Urinary bladder (tissue), 4 donors: Measurements from ENCODE around the gene CEL. TPM values are rescaled to one million over a fixed set of nuclear protein-coding genes. Genes with fewer than 3 reads are reported as not detected.
"Not testable (repeated sequence)": the region's sequence is repeated elsewhere in the genome, so short reads cannot be mapped to it uniquely, and the experiment has no call there.

ENCODE experiments used
- DNase-seq: peaks from one replicate; pipeline ENCODE4 v3.0.0-alpha.2; 2015; ENCODE audit errors: extremely low spot score
- H3K27ac ChIP-seq: one replicate; pipeline ENCODE4 v1.5.1; 2013; ENCODE audit warnings: low read depth, mild to moderate bottlenecking, moderate library complexity
- H3K36me3 ChIP-seq: one replicate; pipeline ENCODE4 v1.6.1; 2013; ENCODE audit warnings: mild to moderate bottlenecking, moderate library complexity; ENCODE audit not compliant: insufficient read depth
- H3K4me1 ChIP-seq: one replicate; pipeline ENCODE4 v1.6.1; 2013; ENCODE audit warnings: mild to moderate bottlenecking, moderate library complexity; ENCODE audit not compliant: insufficient read depth
- H3K4me3 ChIP-seq: one replicate; pipeline ENCODE4 v1.5.1; 2013; ENCODE audit warnings: low read depth, low read length
- WGBS: extraction: QIAGEN DNeasy Blood & Tissue Kit; methylation state at CpG from one replicate; pipeline ENCODE4 v1.1.7; 2013; 5-methylcytosine and 5-hydroxymethylcytosine counted together
- polyA plus RNA-seq: library from polyadenylated mRNA; stranded (reverse); fragments of 200-250 nt; gene quantifications from one replicate; pipeline ENCODE4 v1.2.3, GENCODE V29; 2013
- total RNA-seq: library from RNA; depleted of rRNA; stranded (reverse); fragments of >200 nt; gene quantifications from one replicate; pipeline ENCODE4 v1.2.3, GENCODE V29; 2014
- donor health status: healthy with polysubstance abuse.
- donor health status: healthy.

CEL gene
- total and polyA plus RNA-seq, 2 donors = 0.95 to 1.4 TPM

GRCh38 chr9:133073086-133074014, 11.6 kb downstream of the CEL start:
- Histone ChIP-seq H3K27ac (no peak overlapping the region), H3K4me1 (no peaks in the 10 kb centered on the region), H3K36me3 (no peaks in the 10 kb centered on the region), H3K4me3 (no peak overlapping the region)
- WGBS = 74% methylated on average over 12 of the region's 12 CpGs
- no peak for DNase-seq

DNA sequence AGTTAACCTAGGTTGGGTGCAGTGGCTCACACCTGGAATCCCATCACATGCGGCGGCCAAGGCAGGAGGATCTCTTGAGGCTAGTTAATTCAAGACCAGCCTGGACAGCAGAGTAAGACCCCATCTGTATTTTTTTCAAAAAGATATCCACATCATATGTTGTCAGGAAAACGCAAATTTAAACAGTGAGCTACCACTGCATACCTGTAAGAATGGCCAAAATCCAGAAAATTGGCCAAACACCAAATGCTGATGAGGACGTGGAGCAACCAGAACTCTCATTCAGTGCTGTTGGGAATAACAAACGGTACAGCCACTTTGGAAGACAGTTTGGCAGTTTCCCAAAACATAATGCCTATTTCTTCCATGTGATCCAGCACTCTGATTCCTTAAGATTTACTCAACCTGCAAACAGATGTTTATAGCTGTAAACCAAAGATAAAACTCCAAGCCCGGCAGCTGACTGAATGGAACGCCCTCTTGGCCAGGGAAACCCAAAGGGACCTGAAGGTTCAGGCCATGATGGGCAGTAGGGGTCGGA, 12.4 kb downstream of the CEL start:
- Histone ChIP-seq H3K36me3 (no peaks in the 10 kb centered on the region), H3K27ac (no peak overlapping the region), H3K4me3 (no peak overlapping the region), H3K4me1 (no peaks in the 10 kb centered on the region)
- WGBS = 42% methylated on average over 8 of the region's 8 CpGs
- no peak for DNase-seq

- no peak overlapping the region for H3K4me3 ChIP-seq
- H3K27ac ChIP-seq = no peak overlapping the region
- DNase-seq = no peak
- no peaks in the 10 kb centered on the region for H3K4me1 ChIP-seq
- 45% methylated on average over 4 of the region's 4 CpGs for WGBS
- H3K36me3 ChIP-seq = no peaks in the 10 kb centered on the region
Observed at GRCh38 chr9:133075925-133076630, 14.3 kb downstream of the CEL start.

DNA sequence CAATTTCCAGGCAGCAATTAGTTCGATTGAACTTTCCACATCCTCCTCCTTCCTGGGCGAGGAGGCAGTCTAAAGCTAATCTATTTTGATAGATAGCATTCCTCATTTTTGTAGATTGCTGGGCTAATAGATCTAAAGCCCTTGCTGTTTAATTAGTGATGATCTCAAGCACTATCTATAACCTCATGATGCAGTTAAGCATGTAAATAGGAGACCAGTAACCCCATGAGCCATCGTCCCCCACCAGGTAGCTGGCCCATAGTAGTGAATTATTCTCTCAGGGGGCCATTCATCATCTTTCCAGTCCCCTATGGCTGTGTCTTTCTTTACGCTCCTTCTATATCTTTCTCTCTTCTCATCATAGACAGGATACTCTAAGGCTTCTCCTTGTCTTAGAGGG, 14.9 kb downstream of the CEL start:
- H3K36me3 ChIP-seq = no peaks in the 10 kb centered on the region
- H3K4me3 ChIP-seq = no peak overlapping the region
- DNase-seq = no peak
- WGBS = 79% methylated on average over 4 of the region's 4 CpGs
- no peak overlapping the region for H3K27ac ChIP-seq
- no peaks in the 10 kb centered on the region for H3K4me1 ChIP-seq

- Histone ChIP-seq H3K27ac (no peak overlapping the region), H3K36me3 (no peaks in the 10 kb centered on the region), H3K4me3 (no peak overlapping the region), H3K4me1 (no peaks in the 10 kb centered on the region)
- DNase-seq = no peak
- 82% methylated on average over 14 of the region's 14 CpGs for WGBS
Observed at GRCh38 chr9:133078486-133078885, 16.7 kb downstream of the CEL start.

GRCh38 chr9:133080161-133080560, 18.4 kb downstream of the CEL start:
- Histone ChIP-seq H3K4me1 (no peaks in the 10 kb centered on the region), H3K27ac (no peak overlapping the region), H3K4me3 (no peak overlapping the region), H3K36me3 (no peaks in the 10 kb centered on the region)
- DNase-seq = no peak
- WGBS = 87% methylated on average over 7 of the region's 7 CpGs

DNA sequence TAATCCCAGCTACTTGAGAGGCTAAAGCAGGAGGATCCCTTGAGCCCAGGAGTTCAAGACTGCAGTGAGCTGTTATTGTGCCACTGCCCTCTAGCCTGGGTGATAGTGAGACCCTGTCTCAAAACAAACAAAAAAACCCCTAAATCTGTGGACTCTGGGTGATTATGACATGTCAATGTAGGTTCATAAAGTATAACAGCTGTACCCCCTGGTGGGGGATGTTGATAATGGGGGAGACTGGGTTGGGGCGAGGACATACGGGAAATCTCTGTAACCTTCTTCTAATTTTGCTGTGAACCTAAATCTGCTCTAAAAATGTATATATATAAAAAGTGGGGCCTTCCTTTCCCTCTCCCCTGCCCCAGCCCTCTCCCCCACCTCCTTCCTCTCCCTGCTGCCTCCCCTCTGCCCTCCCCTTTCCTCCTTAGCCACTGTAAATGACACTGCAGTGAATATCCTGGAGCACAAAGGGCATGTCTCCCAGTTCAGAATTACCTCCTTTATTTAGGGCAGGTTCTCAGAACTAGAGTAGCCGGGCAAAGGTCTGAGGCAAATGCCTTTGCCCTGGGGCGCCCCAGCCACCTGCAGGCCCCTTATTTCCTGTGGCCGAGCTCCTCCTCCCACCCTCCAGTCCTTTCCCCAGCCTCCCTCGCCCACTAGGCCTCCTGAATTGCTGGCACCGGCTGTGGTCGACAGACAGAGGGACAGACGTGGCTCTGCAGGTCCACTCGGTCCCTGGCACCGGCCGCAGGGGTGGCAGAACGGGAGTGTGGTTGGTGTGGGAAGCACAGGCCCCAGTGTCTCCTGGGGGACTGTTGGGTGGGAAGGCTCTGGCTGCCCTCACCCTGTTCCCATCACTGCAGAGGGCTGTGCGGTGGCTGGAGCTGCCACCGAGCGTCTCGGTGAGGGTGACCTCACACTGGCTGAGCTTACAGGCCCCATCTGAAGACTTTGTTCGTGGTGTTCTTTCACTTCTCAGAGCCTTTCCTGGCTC, 19.3 kb downstream of the CEL start:
- not testable (repeated sequence) for H3K4me3 ChIP-seq, DNase-seq, H3K4me1 ChIP-seq, H3K27ac ChIP-seq, H3K36me3 ChIP-seq
- 79% methylated on average over 10 of the region's 18 CpGs for WGBS

DNA sequence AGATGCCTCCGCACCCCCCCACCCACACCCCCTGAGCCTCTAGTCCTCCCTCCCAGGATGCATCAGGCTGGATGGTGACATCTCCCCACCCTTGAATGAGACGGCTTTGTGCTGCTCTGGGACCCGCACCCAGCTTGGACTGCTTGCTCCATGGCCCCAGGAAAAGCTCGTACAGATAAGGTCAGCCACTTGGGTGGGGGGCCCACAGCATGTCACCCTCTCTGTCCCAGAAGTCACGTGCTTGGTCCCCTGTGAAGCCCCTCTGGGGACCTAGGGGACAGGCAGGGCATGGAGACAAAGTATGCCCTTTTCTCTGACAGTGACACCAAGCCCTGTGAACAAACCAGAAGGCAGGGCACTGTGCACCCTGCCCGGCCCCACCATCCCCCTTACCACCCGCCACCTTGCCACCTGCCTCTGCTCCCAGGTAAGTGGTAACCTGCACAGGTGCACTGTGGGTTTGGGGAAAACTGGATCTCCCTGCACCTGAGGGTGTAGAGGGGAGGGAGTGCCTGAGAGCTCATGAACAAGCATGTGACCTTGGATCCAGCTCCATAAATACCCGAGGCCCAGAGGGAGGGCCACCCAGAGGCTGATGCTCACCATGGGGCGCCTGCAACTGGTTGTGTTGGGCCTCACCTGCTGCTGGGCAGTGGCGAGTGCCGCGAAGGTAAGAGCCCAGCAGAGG, 20.3 kb downstream of the CEL start:
- H3K4me3 ChIP-seq, H3K27ac ChIP-seq, H3K4me1 ChIP-seq, H3K36me3 ChIP-seq, DNase-seq: not testable (repeated sequence)
- WGBS = 73% methylated on average over 7 of the region's 12 CpGs

GRCh38 chr9:133083688-133084087, 21.9 kb downstream of the CEL start:
- 57% methylated on average over 9 of the region's 9 CpGs for WGBS

GRCh38 chr9:133086212-133086860, 24.6 kb downstream of the CEL start:
- H3K27ac ChIP-seq, H3K4me1 ChIP-seq, H3K4me3 ChIP-seq, H3K36me3 ChIP-seq, DNase-seq: not testable (repeated sequence)
- WGBS = 83% methylated on average over 17 of the region's 17 CpGs

More at GRCh38 chr9:133083688-133084087, 21.9 kb downstream of the CEL start:
- not testable (repeated sequence) for DNase-seq, H3K4me1 ChIP-seq, H3K4me3 ChIP-seq, H3K27ac ChIP-seq, H3K36me3 ChIP-seq

GRCh38 chr9:133086894-133087293, 25.1 kb downstream of the CEL start:
- no peak for DNase-seq
- WGBS = 81% methylated on average over 15 of the region's 15 CpGs

DNA sequence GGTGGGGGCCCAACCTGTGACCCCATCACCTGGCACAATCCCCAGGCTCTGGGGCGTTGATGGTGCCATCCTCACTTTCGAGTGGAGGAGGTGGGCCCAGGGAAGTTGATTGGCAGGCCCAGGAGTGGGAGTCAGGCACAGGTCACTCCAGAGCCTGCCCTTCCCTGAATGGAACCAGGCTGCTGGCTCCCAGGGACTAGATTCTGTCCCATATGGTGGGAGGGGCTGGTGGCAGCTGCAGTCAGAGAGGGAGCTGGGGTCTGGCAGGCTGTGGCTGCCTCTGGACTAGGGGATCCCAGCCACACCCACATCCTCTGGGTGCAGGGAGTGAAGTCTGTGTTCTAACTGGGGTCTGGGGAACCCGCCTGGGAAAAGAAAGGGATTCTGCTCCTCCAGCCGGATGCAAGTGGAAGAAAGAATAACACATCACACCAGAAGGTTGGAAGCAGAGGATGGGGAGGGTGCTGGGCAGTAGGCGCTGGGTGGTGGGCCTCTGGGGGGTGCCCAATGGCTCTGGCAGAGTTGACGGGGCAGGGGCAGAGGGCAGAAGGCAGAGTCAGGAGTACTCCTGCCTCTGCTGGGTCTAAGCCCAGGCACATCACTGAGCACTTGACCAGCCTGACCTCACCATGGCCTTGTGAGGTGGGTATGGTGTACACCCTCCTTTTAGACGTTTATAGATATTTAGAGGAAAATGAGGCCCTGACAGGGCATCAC, 25.8 kb downstream of the CEL start:
- no peaks in the 10 kb centered on the region for H3K36me3 ChIP-seq
- H3K27ac ChIP-seq = no peak overlapping the region
- WGBS = 71% methylated on average over 7 of the region's 7 CpGs
- H3K4me1 ChIP-seq = no peaks in the 10 kb centered on the region
- DNase-seq = no peak
- no peak overlapping the region for H3K4me3 ChIP-seq

More at GRCh38 chr9:133086894-133087293, 25.1 kb downstream of the CEL start:
- Histone ChIP-seq H3K4me3 (no peak overlapping the region), H3K27ac (no peak overlapping the region), H3K36me3 (no peaks in the 10 kb centered on the region), H3K4me1 (no peaks in the 10 kb centered on the region)
